B cell (primary cell): ENCODE measurements around the gene CCL24. TPM values are rescaled to one million over a fixed set of nuclear protein-coding genes. Genes with fewer than 3 reads are reported as not detected.

Experiments used
- ATAC-seq: fragments of 200-7000 bp; cut with Tn5 transposase; one replicate; pipeline ENCODE4 v1.10.0; 2021; ENCODE audit warnings: low read depth, mild to moderate bottlenecking, moderate number of reproducible peaks, moderate library complexity
- CTCF ChIA-PET: fragments of 350-600 bp; sonication (Branson Sonifier 250); formaldehyde crosslinking; loops from one replicate; lab custom pipeline; 2021; ENCODE audit warnings: antibody characterized with exemption, inconsistent platforms; lab: Charles Lee
- POLR2A ChIA-PET: fragments of 350-600 bp; sonication (Branson Sonifier 250); formaldehyde crosslinking; loops from one replicate; lab custom pipeline; 2021; ENCODE audit warnings: antibody characterized with exemption; lab: Charles Lee
- DNase-seq: peaks from one replicate; pipeline ENCODE4 v3.0.0; 2013
- H2AFZ ChIP-seq: 2 replicates; pipeline ENCODE4 v1.6.1; 2012; ENCODE audit warnings: mild to moderate bottlenecking, low read depth, low read length; ENCODE audit not compliant: insufficient read depth, poor library complexity, severe bottlenecking
- H3K27ac ChIP-seq, 2 donors: 1 replicate in 1 of 2; 2 replicates in 1 of 2; pipeline ENCODE4 v1.5.1; 2012 to 2013; ENCODE audit warnings: low read length in 2 of 2, mild to moderate bottlenecking in 2 of 2, moderate library complexity in 1 of 2
- H3K27me3 ChIP-seq, 4 experiments: fragments of 200-600 bp in 1 of 4; sonication (generic) in 1 of 4; replicated peaks in 1 of 4; 1 replicate in 2 of 4; 2 replicates in 2 of 4; pipeline versions ENCODE4 v1.6.1 to v1.7.0; 2013 to 2016; ENCODE audit warnings: low read length in 3 of 4, mild to moderate bottlenecking in 2 of 4, mixed read lengths in 1 of 4, moderate library complexity in 1 of 4; ENCODE audit not compliant: insufficient read depth in 4 of 4, control insufficient read depth in 3 of 4; ENCODE audit errors: control extremely low read depth in 1 of 4
- H3K36me3 ChIP-seq, 2 experiments: replicated peaks in 1 of 2; 1 replicate in 1 of 2; 2 replicates in 1 of 2; pipeline versions ENCODE4 v1.6.1 to v1.7.1; 2013; ENCODE audit warnings: low read length in 1 of 2; ENCODE audit not compliant: insufficient read depth in 2 of 2, control insufficient read depth in 1 of 2; ENCODE audit errors: control extremely low read depth in 1 of 2, extremely low read depth in 1 of 2
- H3K4me1 ChIP-seq, 2 donors: fragments of 200-600 bp in 1 of 2; sonication (generic) in 1 of 2; 1 replicate in 1 of 2; 2 replicates in 1 of 2; pipeline versions ENCODE4 v1.5.1 to v1.6.1; 2013 to 2017; ENCODE audit warnings: low read length in 2 of 2; ENCODE audit not compliant: control insufficient read depth in 2 of 2, insufficient read depth in 2 of 2
- H3K4me2 ChIP-seq: replicated peaks from 2 replicates; pipeline ENCODE3; 2012; ENCODE audit warnings: mild to moderate bottlenecking, low read depth, low read length; ENCODE audit not compliant: poor library complexity, severe bottlenecking
- H3K4me3 ChIP-seq, 5 experiments: fragments of 200-600 bp in 1 of 5; sonication (generic) in 1 of 5; 1 replicate in 3 of 5; 2 replicates in 2 of 5; pipeline versions ENCODE4 v1.5.1 to v1.7.0; 2011 to 2016; ENCODE audit warnings: low read length in 4 of 5, mild to moderate bottlenecking in 4 of 5, low read depth in 2 of 5, control low read depth in 1 of 5, moderate library complexity in 1 of 5; ENCODE audit not compliant: insufficient read depth in 1 of 5; ENCODE audit errors: control extremely low read depth in 1 of 5, extremely low read depth in 1 of 5
- H3K79me2 ChIP-seq: fragments of 200-600 bp; sonication (generic); one replicate; pipeline ENCODE4 v1.6.0; 2016; ENCODE audit warnings: low read length; ENCODE audit not compliant: control insufficient read depth, insufficient read depth
- H3K9ac ChIP-seq: fragments of 200-600 bp; sonication (generic); 2 replicates; pipeline ENCODE4 v1.6.1; 2017; ENCODE audit warnings: mild to moderate bottlenecking, low read length, moderate library complexity
- H3K9me3 ChIP-seq, 3 donors: one replicate each; pipeline versions ENCODE4 v1.6.1 to v1.7.1; 2013; ENCODE audit warnings: low read length in 2 of 3; ENCODE audit not compliant: control insufficient read depth in 2 of 3, insufficient read depth in 1 of 3; ENCODE audit errors: control extremely low read depth in 1 of 3
- H4K20me1 ChIP-seq: 2 replicates; pipeline ENCODE4 v1.6.0; 2012; ENCODE audit warnings: mild to moderate bottlenecking, low read length; ENCODE audit not compliant: insufficient read depth, control insufficient read depth, poor library complexity, severe bottlenecking
- H3K27ac Mint-ChIP-seq: one replicate; pipeline ENCODE4 v1.8.0; 2021; ENCODE audit warnings: mixed read lengths
- H3K27me3 Mint-ChIP-seq: one replicate; pipeline ENCODE4 v1.8.0; 2021; ENCODE audit warnings: mixed read lengths
- H3K4me1 Mint-ChIP-seq: one replicate; pipeline ENCODE4 v1.8.0; 2021; ENCODE audit warnings: mixed read lengths
- H3K4me3 Mint-ChIP-seq: one replicate; pipeline ENCODE4 v1.8.0; 2021; ENCODE audit warnings: mixed read lengths
- H3K9me3 Mint-ChIP-seq: one replicate; pipeline ENCODE4 v1.8.0; 2022; ENCODE audit warnings: mixed read lengths; ENCODE audit not compliant: insufficient read depth
- CTCF ChIP-seq: fragments of 200-600 bp; IDR thresholded peaks from one replicate; pipeline ENCODE4 v1.8.0; 2022; ENCODE audit warnings: antibody characterized with exemption, mild to moderate bottlenecking
- EZH2 ChIP-seq: IDR thresholded peaks from 2 replicates; pipeline ENCODE4 v1.6.1; 2012; ENCODE audit warnings: borderline replicate concordance, low read depth, mild to moderate bottlenecking, moderate library complexity, low read length; ENCODE audit not compliant: insufficient read depth, poor library complexity, severe bottlenecking
- WGBS: methylation state at CpG from one replicate; pipeline ENCODE4 v1.1.5; 2013; ENCODE audit warnings: missing lambda C conversion rate; ENCODE audit not compliant: insufficient coverage; 5-methylcytosine and 5-hydroxymethylcytosine counted together
- intact Hi-C: fragments of 100-400 bp; cut with micrococcal nuclease; formaldehyde crosslinking; loops from one replicate; pipeline ENCODE4 v1.10.0; 2022
- polyA minus RNA-seq: library from RNA; depleted of rRNA, polyadenylated mRNA; stranded (reverse); fragments of >200 nt; gene quantifications from 2 replicates; pipeline ENCODE4 v1.2.3, GENCODE V29; 2012
- polyA plus RNA-seq: library from polyadenylated mRNA; depleted of rRNA; stranded (reverse); fragments of >200 nt; gene quantifications from 2 replicates; pipeline ENCODE4 v1.2.3, GENCODE V29; 2012
- total RNA-seq, 2 donors: library from RNA; stranded (reverse); fragments of 120-200 nt in 1 of 2; gene quantifications; 1 replicate in 1 of 2; 2 replicates in 1 of 2; pipeline versions ENCODE4 v1.2.3 to v1.2.4, GENCODE V29; 2013 to 2022

CCL24 gene
- total RNA-seq (not detected in 2 replicates), polyA plus RNA-seq (not detected in 2 replicates), polyA minus RNA-seq (not detected in 2 replicates)
- total RNA-seq (2013) = not detected

GRCh38 chr7:75813781-75814236 is at the start of gene CCL24:
Gene CCL24 (minus strand): TSS chr7:75813806. CDS start chr7:75813715, 91 bp downstream.
- CTCF ChIA-PET = no interaction called here
- Histone ChIP-seq H3K79me2 (no peaks in the 10 kb centered on the region), H3K4me3 (no peak within 1 kb of the TSS), H3K4me2 (no peak within 1 kb of the TSS), H3K9ac (no peak within 1 kb of the TSS), H2AFZ (no peak within 1 kb of the TSS), H3K27me3 (no peaks in the 10 kb centered on the region), H3K4me1 (no peaks in the 10 kb centered on the region), H3K9me3 (no peaks in the 10 kb centered on the region), H4K20me1 (no peaks in the 10 kb centered on the region), H3K36me3 (no peaks in the 10 kb centered on the region), H3K27ac (no peak within 1 kb of the TSS)
- no peak for ATAC-seq
- Mint-ChIP-seq H3K27ac (no peak within 1 kb of the TSS), H3K4me1 (no peaks in the 10 kb centered on the region), H3K4me3 (no peak within 1 kb of the TSS), H3K9me3 (no peaks in the 10 kb centered on the region), H3K27me3 (peaks cover 9% of the 10 kb centered on the region)
- POLR2A ChIA-PET = no interaction called here
- TF ChIP-seq EZH2 (no peak), CTCF (no peak)
- intact Hi-C loops = no loop called here
- no peak for DNase-seq
- 13% methylated on average over 2 of the region's 7 CpGs for WGBS

GRCh38 chr7:75861636-75862035 is 48.0 kb upstream of the CCL24 start:
- H3K4me3 Mint-ChIP-seq = no peak overlapping the region
- no peaks in the 10 kb centered on the region for H3K79me2 ChIP-seq
- no peak for TF ChIP-seq CTCF
- TF ChIP-seq EZH2 = no peak
- H3K4me3 ChIP-seq = no peak overlapping the region
- no peak overlapping the region for H3K27ac Mint-ChIP-seq
- H3K9me3 ChIP-seq = peaks cover 0 to 3% (median 0%) of the 10 kb centered on the region in 3 donors
- H3K36me3 ChIP-seq = no peaks in the 10 kb centered on the region
- H3K4me1 Mint-ChIP-seq = no peaks in the 10 kb centered on the region
- WGBS = no CpG with 5 or more reads among the region's 4 CpGs
- POLR2A ChIA-PET = no interaction called here
- no peaks in the 10 kb centered on the region for H3K9me3 Mint-ChIP-seq
- H4K20me1 ChIP-seq = no peaks in the 10 kb centered on the region
- DNase-seq (no peak), ATAC-seq (no peak)
- peaks cover 23% of the 10 kb centered on the region for H3K27me3 Mint-ChIP-seq
- CTCF ChIA-PET = no interaction called here
- no peak overlapping the region for H2AFZ ChIP-seq
- no peak overlapping the region for H3K9ac ChIP-seq
- H3K27ac ChIP-seq = no peak overlapping the region
- peaks cover 0 to 8% (median 0%) of the 10 kb centered on the region in 4 experiments for H3K27me3 ChIP-seq
- H3K4me2 ChIP-seq = no peak overlapping the region
- no peaks in the 10 kb centered on the region for H3K4me1 ChIP-seq
- intact Hi-C loops = no loop called here
